ENCODE measurements around the gene ANKFN1.

DNA sequence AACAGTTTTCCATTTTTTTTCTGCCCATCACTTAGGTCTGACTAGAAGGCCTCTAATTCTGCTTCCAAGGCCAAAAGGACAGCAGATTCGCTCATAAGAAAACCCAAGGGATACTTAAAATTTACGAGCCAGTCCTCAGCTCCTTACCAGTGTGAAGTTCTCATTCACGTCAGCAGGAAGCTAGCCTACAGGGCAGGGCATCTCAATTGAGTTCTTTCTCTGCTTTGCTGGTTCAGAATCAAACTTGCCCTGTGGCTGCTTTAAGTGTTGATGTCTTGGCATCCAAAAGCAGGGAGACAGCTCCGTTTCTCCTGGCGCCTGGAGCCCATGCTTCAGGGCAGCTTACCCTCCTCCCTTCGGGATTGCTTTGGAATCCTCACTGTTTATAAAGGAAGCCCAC, 136.0 kb downstream of the ANKFN1 start:
- TF ChIP-seq, protein P1, sequence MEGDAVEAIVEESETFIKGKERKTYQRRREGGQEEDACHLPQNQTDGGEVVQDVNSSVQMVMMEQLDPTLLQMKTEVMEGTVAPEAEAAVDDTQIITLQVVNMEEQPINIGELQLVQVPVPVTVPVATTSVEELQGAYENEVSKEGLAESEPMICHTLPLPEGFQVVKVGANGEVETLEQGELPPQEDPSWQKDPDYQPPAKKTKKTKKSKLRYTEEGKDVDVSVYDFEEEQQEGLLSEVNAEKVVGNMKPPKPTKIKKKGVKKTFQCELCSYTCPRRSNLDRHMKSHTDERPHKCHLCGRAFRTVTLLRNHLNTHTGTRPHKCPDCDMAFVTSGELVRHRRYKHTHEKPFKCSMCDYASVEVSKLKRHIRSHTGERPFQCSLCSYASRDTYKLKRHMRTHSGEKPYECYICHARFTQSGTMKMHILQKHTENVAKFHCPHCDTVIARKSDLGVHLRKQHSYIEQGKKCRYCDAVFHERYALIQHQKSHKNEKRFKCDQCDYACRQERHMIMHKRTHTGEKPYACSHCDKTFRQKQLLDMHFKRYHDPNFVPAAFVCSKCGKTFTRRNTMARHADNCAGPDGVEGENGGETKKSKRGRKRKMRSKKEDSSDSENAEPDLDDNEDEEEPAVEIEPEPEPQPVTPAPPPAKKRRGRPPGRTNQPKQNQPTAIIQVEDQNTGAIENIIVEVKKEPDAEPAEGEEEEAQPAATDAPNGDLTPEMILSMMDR (conservative IDR thresholded peaks at IDR 0.05; ENCODE audit: low read length) = no peak
- TF ChIP-seq EZH2phosphoT487 (IDR thresholded peaks at IDR 0.05; ENCODE audit: borderline replicate concordance) = no peak

Data from Loucy (cell line).